Tibial nerve (tissue), 4 donors: ENCODE data around the gene CDKN2C. TPM values are rescaled to one million over a fixed set of nuclear protein-coding genes. Genes with fewer than 3 reads are reported as not detected.

Experiments
- DNase-seq, 2 donors: peaks; one replicate each; pipeline ENCODE4 v3.0.0-alpha.2; 2019; ENCODE audit warnings: low spot score in 2 of 2
- H3K27ac ChIP-seq, 4 donors: fragments of 200-600 bp; sonication (generic) in 3 of 4; one replicate each; pipeline ENCODE4 v1.5.1; 2017 to 2019; ENCODE audit warnings: mild to moderate bottlenecking in 1 of 4
- H3K27me3 ChIP-seq, 2 donors: fragments of 200-600 bp; sonication (generic) in 1 of 2; one replicate each; pipeline versions ENCODE4 v1.5.1 to v1.6.0; 2017 to 2019
- H3K36me3 ChIP-seq, 3 donors: fragments of 200-600 bp; sonication (generic); one replicate each; pipeline ENCODE4 v1.5.1; 2018 to 2019
- H3K4me1 ChIP-seq, 4 donors: fragments of 200-600 bp; sonication (generic) in 3 of 4; one replicate each; pipeline ENCODE4 v1.5.1; 2017 to 2019
- H3K4me3 ChIP-seq, 4 donors: fragments of 200-600 bp; sonication (generic) in 3 of 4; one replicate each; pipeline ENCODE4 v1.5.1; 2017 to 2019; ENCODE audit warnings: mild to moderate bottlenecking in 1 of 4, moderate library complexity in 1 of 4
- H3K9me3 ChIP-seq, 4 donors: fragments of 200-600 bp; sonication (generic) in 3 of 4; one replicate each; pipeline ENCODE4 v1.5.1; 2017 to 2019
- CTCF ChIP-seq, 5 experiments: fragments of 200-600 bp in 3 of 5; fragments of 450-650 bp in 2 of 5; sonication (generic) in 3 of 5; IDR thresholded peaks; one replicate each; pipeline ENCODE4 v1.5.1; 2016 to 2019; ENCODE audit warnings: antibody characterized with exemption in 5 of 5, mild to moderate bottlenecking in 3 of 5, moderate library complexity in 2 of 5
- EP300 ChIP-seq, 2 donors: sonication (generic); formaldehyde crosslinking; IDR thresholded peaks; one replicate each; pipeline ENCODE4 v1.6.1; 2017; ENCODE audit warnings: antibody characterized with exemption in 2 of 2, mild to moderate bottlenecking in 1 of 2
- POLR2A ChIP-seq, 2 donors: fragments of 450-650 bp; IDR thresholded peaks; one replicate each; pipeline ENCODE4 v1.6.1; 2017; ENCODE audit warnings: antibody characterized with exemption in 2 of 2, mild to moderate bottlenecking in 2 of 2, moderate library complexity in 2 of 2
- WGBS, 2 donors: methylation state at CpG; one replicate each; pipeline ENCODE4 v1.1.5; 2018; 5-methylcytosine and 5-hydroxymethylcytosine counted together
- total RNA-seq, 4 donors: library from RNA; depleted of rRNA; stranded (reverse); fragments of >200 nt; gene quantifications; one replicate each; pipeline ENCODE4 v1.1.0, GENCODE V29; 2016

The CDKN2C gene
- total RNA-seq, 4 donors from 2014 or later: 16.1 to 30.2 (median 28.5) TPM

- Histone ChIP-seq H3K27ac (peak overlapping the region; percentile 92 to 98 (median 98)), H3K4me3 (peak overlapping the region in 3 of 4 donors; percentile 74 to 87 (median 76))
- WGBS, 2 donors: 53 to 56% methylated on average over 3 of the region's 3 CpGs
These were observed 3.1 kb upstream of the CDKN2C start for GRCh38 chr1:50966991-50967390.

GRCh38 chr1:50967416-50968157 lies 2.5 kb upstream of the CDKN2C start:
- Histone ChIP-seq H3K27ac (peak overlapping the region; percentile 92 to 98 (median 98)), H3K4me1 (peaks cover 0 to 12% (median 6%) of the 10 kb centered on the region in 4 donors), H3K4me3 (peak overlapping the region; percentile 74 to 87 (median 76)), H3K27me3 (peaks cover 0 to 7% of the 10 kb centered on the region in 2 donors), H3K36me3 (no peaks in the 10 kb centered on the region), H3K9me3 (no peaks in the 10 kb centered on the region)
- TF ChIP-seq CTCF (IDR thresholded peaks at IDR 0.05): no peak
- TF ChIP-seq EP300 (IDR thresholded peaks at IDR 0.05): no peak
- no peak for TF ChIP-seq POLR2A (IDR thresholded peaks at IDR 0.05)
- DNase-seq: no peak
- 6 to 10% methylated on average over 17 of the region's 17 CpGs for WGBS, 2 donors

More at GRCh38 chr1:50966991-50967390, 3.1 kb upstream of the CDKN2C start:
- Histone ChIP-seq H3K9me3 (no peaks in the 10 kb centered on the region), H3K36me3 (no peaks in the 10 kb centered on the region), H3K4me1 (peaks cover 0 to 12% (median 6%) of the 10 kb centered on the region in 4 donors), H3K27me3 (peaks cover 0 to 7% of the 10 kb centered on the region in 2 donors)
- DNase-seq: no peak
- TF ChIP-seq POLR2A (IDR thresholded peaks at IDR 0.05) (no peak), EP300 (IDR thresholded peaks at IDR 0.05) (no peak), CTCF (IDR thresholded peaks at IDR 0.05) (no peak)

GRCh38 chr1:50968158-50968820 lies 1.8 kb upstream of the CDKN2C start:
- TF ChIP-seq EP300 (IDR thresholded peaks at IDR 0.05): peak in 1 of 2 donors; percentile 95
- peak; percentile 21 to 79 (median 44) for TF ChIP-seq CTCF (IDR thresholded peaks at IDR 0.05)
- peak; percentile 75 to 76 for TF ChIP-seq POLR2A (IDR thresholded peaks at IDR 0.05)
- no peaks in the 10 kb centered on the region for H3K36me3 ChIP-seq
- H3K27ac ChIP-seq: peak overlapping the region; percentile 92 to 98 (median 98)
- H3K27me3 ChIP-seq: peaks cover 0 to 7% of the 10 kb centered on the region in 2 donors
- H3K4me1 ChIP-seq: peaks cover 0 to 15% (median 6%) of the 10 kb centered on the region in 4 donors
- WGBS, 2 donors: 1% methylated on average over 37 to 50 of the region's 70 CpGs
- no peaks in the 10 kb centered on the region for H3K9me3 ChIP-seq
- peak overlapping the region; percentile 74 to 87 (median 76) for H3K4me3 ChIP-seq
- DNase-seq: peak; percentile 75 to 82

- no peaks in the 10 kb centered on the region for H3K36me3 ChIP-seq
- peak overlapping the region; percentile 92 to 98 (median 98) for H3K27ac ChIP-seq
- peaks cover 0 to 22% (median 6%) of the 10 kb centered on the region in 4 donors for H3K4me1 ChIP-seq
- H3K4me3 ChIP-seq: peak overlapping the region; percentile 74 to 87 (median 76)
- DNase-seq: peak in 1 of 2 donors; percentile 9
- no peaks in the 10 kb centered on the region for H3K9me3 ChIP-seq
- TF ChIP-seq POLR2A (IDR thresholded peaks at IDR 0.05) (no peak), EP300 (IDR thresholded peaks at IDR 0.05) (no peak), CTCF (IDR thresholded peaks at IDR 0.05) (no peak)
- H3K27me3 ChIP-seq: peaks cover 0 to 7% of the 10 kb centered on the region in 2 donors
- WGBS, 2 donors: 0 to 1% methylated on average over 23 to 37 of the region's 65 CpGs
These were observed 1.0 kb upstream of the CDKN2C start for GRCh38 chr1:50968821-50969610.
